UCSD-AML1 (cell line): Measurements from ENCODE around the gene PGS1.
"Not testable (repeated sequence)": the region's sequence is repeated elsewhere in the genome, so short reads cannot be mapped to it uniquely, and the experiment has no call there.

Experiments
- DNase-seq: peaks from one replicate; lab custom pipeline; 2025; ENCODE audit not compliant: unreplicated experiment; lab: John Stamatoyannopoulos, UW

Gene PGS1

DNA sequence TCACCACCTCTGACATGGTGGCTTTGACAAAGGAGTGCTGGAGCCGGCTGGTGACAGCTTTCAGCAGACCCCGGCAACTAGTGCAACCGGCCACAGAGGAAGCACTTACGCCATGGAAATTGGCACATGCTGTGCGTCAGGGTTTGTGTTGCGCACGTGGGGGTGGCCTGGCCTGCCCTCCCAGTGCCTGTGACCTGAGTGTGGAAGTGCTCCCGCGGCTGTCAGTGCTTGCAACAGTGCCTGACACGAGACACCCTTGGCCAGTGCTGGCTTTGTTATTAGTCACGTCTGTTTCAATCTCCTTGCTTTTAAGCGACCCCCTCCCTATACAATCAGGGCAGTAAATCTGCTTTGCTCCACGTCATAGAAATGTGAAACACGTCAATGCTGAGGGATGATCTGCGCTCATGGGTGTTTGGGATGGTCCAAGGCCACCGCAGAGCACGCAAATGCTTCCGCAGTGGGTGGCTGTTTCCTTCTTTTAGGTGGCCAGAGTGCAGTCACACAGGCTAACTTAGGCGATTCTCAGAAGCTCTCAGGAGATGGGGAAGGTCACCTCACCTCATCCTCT lies 64.3 kb downstream of the PGS1 start:
- DNase-seq = peak; percentile 69

DNA sequence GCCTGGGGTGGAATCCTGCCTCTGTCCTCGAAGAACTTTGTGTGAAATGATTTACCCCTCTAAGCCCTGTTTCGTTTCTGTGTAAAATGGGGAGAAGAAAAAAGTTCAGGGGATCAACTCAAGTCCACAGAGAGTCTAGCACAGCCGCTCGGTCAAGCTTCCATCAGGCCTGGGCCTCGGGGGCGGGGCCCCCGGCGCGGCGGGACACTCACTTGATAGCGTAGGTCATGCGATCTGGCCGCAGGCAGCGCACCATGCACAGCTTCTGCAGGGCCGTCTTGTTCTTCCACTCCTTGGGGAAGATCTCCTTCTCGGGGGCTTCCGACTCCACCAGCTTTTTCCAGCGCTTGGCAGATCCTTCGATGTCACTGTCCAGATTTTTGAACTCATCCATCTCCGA lies 65.9 kb downstream of the PGS1 start:
- no peak for DNase-seq

DNA sequence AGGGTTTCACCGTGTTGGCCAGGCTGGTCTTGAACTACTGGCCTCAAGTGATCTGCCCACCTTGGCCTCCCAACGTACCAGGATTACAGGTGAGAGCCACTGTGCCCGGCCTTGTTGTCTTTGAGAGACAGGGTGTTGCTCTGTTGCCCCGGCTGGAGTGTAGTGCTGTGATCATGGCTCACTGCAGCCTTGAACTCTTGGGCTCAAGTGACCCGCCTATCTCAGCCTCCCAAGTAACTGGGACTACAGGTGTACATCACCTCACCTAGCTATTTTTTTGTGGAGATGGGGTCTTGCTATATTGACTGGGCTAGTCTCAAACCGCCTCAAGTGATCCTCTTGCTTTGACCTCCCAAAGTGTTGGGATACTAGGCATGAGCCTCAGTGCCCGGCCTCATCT lies 68.4 kb downstream of the PGS1 start:
- no peak for DNase-seq

DNA sequence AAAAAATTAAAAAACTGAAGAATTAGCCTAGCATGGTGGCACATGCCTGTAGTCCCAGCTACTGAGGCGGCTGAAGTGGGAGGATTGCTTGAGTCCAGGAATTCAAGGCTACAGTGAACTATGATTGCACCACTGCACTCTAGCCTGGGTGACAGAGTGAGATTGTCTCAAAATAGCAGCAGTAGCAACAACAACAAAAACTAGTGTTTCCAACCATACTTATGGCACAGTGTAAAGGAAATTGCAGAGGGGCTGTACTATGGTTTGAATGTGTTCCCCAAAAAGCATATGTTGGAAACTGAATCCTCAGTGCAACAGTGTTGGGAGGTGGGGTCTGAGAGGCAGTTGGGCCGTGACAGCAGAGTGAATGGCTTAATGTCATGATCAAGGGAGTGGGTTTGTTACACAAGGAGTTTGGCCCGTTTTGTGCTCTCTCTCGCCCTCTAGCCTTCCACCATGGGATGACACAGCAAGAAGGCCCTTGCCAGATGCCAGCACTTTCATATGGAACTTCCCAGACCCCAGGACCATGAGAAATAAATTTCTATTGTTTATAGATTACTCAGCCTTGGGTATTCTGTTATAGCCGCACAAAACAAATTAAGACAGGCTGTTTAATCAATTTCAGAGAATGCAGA lies 70.0 kb downstream of the PGS1 start:
- no peak for DNase-seq

DNA sequence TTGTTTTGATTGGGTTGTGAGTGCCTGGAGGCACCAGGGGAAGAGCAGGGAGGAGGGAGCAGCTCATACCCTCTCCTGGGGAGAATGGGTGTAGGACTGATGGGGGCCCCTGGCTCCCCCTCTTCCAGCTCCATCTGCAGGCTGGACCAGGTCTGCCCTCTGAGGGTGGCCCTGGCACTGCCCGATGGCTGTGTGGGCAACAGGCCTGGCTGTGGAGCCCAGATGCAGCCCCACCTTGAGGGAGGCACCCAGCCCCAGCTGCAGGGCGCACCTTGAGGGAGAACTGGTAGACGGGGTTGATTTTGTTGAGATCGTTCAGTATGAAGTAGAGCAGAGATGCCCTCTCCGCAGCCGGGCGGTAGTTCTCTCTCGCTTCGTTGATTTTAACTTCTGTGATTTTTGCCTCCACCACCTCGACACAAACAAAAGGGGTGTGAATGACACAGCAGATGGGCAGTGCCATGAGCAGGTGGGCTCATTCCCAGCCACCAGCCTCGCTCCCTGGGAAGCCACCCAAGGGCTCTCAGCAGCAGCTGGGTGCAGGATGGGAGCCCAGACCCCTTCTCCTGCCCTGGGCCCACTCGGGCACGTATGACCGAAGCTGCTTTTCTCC lies 71.6 kb downstream of the PGS1 start:
- DNase-seq = no peak

DNA sequence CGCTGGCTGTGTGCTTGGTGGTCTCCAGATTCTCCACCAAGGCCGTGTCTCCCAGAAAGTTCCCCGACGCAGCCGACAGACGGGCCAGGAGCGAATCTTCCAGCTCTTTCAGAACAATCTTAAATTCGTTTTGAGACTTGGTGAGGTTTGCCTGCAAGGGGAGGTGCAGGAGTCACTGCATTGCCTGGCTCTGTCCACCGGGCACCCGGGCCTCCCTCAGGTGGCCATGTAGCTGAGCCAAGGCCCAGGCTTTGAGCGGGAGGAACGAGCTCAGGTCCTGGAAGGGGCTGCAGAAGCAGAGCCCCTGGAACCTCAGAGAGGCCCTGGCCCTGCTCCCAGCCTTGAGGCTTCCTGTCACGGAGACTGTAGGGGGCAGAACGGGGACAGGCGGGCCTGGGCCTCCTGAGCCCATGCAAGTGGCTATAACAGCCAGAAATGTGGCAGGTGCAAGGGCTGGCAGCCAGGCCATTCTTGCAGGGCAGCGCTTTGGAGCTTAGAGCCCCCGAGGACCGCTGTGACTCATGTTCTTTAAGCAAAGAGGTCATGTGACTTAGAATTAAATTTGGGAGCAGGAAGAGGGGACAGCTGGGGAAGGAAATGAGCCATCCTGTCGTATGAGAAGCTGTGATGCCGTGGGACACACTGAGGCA lies 72.4 kb downstream of the PGS1 start:
- no peak for DNase-seq

DNA sequence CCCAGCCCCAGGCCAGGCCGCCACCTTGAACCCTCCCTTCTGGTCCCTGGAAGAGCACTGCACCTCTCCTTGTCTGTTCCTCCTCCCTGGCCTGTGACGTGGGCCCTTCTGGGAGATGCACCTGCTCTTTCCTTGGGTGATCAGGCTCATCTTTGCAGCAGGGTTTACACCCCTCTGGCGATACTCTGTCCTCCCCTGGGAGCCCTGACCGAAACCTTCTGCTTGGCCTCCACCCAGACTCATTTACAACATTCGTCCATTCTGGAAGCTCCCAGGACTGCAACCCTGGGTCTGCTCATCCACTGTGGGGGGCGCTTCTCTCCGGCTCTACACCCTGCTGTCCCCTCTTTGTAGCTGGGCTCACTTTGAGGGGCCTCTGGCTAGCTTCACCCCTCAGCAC lies 73.3 kb downstream of the PGS1 start:
- DNase-seq = no peak

DNA sequence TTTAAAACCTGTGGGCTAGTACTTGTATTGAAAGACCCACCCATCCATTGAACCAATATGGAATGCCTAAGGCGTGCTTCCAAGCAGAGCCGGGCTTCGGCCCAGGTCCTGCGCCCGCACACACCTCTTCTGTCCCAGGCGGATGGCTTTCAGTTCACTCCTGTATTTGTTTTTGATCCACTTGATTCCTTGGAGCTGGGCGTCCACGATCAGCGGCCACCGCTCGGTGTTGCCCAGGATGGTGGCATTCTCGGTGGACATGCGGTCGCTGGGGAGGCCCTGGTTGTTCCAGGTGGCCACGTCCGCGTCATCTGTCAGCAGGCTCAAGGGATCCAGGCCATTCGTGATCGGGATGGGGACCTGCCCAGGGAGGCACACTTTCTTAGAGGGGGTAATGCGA lies 75.9 kb downstream of the PGS1 start:
- DNase-seq = no peak

DNA sequence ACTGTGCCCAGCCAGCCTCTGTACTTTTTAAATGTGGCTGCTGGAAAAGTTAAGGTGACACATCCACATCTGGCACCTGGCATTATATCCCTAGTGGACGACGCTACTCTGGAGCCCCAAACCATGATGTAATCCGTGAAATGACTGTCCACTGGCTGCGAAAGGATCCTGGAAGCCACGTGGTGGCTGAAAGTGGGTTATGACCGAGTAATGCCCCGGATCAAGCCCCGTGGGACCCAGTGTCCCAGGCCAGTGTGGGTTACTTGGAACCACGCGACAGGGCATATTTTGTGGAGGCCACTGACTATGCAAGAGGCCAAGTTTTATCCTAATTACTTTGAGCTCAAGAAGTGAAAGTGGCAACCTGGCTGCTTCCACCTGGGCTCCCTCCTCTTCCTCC lies 79.6 kb downstream of the PGS1 start:
- no peak for DNase-seq

DNA sequence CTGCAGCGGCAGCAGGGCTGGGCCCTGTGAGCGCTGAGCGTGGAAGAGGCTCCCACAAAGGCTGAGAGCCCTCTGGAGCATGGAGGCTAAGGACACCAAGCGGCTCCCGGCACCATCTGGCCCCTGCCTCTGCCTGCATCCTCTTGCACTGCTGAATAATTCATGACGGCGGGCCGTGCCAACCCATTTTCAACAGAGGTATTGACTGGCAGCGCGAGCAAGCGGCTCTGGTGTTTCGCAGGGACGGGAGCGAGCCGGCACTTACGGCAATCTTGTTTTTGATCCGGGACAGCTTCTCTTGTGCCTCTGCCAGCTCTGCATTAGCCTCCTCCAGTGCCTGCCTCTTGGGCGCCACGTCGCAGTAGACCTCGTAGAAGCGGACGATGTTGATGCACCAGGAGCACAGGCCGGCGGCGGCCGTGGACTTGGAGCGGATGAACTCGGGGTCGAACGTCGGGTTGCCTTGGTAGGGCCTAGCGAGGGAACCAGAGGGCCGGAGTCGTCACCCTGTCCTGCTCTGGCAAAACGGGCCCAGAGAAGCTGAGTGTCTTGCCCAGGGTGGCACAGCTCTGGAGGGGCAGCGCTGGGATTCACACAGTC lies 80.4 kb downstream of the PGS1 start:
- no peak for DNase-seq

DNA sequence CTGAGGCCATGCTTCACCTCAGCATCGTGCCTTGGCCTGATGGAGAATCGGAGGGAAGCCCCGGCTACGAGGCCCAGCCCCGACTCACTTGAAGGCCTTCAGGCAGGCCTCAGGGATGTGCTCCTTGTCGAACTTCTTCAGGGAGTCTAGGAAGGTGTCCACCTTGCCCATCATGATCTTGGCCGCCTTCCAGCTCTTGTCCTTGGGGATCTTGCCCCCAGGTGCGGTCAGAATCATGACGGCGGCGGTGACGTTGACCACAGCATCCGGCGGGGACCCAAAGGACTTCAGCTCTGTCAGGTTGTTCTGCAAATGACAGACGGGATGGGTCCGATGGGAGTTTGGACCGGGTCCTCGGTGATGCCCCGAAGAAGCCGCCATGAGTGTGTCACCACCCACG lies 81.2 kb downstream of the PGS1 start:
- DNase-seq = no peak

DNA sequence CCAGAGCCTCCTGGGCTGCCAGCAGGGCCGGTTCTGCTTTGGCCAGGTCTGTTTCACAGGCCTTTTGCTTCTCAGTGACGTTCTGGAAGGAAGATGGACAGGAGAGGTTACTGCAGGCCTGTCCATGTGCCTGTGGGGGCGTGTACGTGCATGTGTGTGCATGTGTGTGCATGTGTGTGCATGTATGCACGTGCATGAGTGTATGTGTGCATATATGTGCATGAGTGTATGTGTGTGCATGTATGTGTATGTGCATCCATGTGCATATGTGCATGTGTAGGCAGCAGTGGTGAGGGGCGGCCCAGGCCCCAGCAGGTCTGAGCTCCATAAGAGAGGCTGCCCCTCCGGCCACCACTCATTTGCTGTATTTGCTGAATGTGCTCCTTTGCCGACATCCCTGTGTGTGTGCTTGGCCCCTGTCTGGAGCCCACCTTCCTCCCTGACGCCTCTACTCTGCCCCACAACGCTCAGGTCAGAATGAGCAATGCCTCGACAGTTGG lies 81.8 kb downstream of the PGS1 start:
- DNase-seq = no peak

DNA sequence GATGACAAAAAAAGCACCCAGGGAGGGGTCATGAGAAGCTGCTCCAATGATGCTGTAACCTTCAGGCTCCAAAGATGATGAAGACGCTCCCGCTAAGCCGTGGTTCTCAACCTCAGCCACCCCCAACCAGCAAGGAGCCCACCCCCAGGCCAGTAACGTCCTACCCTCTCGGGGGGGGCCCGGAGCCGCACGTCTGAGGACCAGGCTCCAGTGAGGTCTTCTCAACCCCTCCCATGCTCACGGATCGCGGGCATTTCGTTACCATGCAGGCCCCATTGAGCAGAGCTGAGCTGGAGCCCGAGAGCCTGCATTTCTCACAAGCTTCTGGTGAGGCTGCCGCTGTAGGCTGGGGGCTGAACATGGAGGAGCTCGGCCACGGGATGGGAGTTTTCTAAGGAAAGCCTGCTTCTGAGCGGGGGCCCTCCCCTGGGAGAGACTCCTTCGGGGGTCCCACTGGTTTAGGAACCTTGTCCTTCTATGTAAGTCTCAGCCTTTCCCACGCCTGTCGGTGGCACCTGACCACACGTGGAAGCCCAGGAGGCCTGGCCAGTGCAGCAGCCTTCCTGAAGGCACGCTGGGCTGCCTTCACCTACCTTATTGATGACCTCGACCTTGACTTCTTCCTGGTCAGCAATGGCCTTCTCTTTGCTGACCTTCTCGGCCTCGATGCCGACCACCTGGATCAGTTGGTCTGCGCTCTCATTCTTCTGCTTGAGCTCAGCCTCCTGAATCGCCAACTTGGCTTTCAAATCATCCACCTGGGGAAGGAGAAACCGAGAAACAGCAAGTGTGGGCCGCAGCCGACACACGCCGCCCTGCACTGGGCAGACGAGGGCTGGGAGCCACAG lies 82.7 kb downstream of the PGS1 start:
- no peak for DNase-seq

DNA sequence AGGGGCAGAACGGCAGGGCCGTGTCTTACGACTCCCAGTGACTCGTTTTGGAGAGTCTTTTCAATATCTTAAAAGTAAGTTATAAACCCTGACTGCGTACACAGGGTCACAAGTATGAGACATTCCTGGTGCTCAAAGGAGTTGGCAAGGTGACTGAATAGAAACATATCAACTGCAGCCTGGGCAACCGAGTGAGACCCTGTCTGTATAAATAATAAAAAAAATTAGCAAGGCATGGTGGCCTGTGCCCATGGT lies 83.3 kb downstream of the PGS1 start:
- DNase-seq = no peak

DNA sequence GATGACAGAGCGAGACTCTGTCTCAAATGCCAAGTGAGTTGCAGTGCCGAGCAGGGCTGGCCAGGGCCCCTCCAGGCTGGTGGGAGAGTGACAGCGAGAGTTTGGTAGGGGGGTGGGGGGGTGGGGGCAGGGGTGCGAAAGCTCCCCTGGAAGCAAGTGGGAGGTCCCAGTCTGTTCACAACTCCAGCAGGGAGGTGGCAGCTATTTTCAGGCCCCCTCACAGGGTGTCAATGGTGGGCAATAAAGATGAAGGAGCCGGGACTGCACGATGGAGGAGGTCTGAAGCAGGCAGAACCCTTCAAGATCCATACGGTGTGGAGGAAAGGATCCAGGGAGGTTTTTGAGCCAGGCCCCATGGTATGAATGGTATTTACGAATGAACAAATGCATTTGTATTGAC lies 83.7 kb downstream of the PGS1 start:
- no peak for DNase-seq

DNA sequence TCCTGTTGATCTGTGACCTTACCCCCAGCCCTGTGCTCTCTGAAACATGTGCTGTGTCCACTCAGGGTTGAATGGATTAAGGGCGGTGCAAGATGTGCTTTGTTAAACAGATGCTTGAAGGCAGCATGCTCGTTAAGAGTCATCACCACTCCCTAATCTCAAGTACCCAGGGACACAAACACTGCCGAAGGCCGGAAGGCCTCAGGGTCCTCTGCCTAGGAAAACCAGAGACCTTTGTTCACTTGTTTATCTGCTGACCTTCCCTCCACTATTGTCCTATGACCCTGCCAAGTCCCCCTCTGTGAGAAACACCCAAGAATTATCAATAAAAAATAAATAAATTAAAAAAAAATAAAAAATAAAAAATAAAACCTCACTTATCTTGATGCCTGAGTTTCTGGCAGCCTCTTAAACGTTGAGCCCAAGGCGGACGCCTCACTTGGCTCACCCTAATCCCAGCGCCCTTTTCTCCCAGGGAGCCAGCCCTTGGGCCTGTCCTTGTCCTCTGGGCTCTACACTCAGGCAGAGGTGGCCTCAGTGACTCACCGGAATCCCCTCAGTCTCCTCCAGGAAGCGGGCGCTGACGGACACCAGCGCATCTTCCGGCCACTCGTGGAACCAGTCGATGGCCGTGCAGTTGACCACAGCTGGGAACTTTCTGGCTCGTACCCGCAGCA lies 87.8 kb downstream of the PGS1 start:
- DNase-seq = not testable (repeated sequence)

DNA sequence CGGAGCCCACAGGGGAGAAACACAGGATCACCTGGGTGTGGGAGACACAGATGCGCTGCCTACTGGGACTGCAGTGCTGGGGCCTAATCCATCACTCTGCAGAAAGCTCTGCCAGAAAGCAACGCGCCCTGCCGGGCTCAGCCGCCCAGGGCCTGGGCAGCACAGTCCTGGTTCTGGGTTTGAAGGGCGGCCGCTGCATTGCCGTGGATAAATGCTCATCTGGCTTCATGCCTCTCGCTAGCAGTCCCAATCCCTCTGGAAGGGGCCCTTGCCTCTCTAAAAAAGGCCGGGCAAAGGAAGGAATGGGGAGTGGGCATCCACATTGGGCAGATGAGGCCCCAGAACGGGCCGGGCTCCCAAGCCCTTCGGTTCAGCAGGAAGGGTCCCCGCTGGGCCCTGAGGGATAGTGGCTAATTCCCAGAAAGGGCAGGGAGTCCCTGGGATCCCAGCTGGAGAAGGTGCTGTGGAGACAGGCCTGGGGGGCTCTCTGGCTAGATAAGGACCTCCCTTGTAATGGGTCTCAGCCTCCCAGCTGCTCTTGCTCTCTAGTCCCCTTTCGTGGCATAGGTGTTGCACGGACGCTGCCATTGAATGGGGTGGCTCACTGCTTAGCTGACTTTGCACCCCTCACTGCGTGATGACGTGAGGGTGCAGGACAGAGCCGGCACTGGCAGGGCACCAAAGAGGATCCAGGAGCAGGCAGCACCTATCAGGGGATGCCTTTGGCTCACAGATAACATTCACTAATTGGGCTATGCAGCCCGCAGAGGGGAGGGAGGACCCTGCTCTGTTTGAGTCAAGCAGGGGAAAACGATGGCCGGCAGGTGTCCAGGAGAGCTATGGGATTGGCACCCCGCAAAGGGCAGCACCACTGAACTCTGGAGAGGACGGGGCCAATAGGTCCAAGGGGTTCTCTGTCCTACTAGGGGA lies 88.6 kb downstream of the PGS1 start:
- no peak for DNase-seq

DNA sequence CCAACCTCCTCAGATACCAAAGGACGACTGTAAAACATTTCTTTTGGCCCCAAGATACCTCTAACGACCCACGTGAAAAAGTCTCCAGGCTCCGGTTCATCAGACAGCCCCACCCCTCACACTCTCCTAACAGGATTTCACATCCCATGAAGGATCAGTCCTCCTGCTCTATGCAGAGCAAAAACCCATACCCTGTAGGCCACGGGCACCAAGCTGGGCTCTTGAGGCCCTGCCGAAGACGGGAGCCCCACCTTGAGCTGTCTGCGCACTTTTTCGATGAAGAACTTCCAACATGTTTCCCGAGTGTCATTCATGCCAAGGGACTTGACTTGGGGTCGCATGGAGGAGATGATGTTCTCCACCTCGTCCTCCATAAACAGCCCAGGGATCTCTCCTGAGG lies 89.9 kb downstream of the PGS1 start:
- no peak for DNase-seq

DNA sequence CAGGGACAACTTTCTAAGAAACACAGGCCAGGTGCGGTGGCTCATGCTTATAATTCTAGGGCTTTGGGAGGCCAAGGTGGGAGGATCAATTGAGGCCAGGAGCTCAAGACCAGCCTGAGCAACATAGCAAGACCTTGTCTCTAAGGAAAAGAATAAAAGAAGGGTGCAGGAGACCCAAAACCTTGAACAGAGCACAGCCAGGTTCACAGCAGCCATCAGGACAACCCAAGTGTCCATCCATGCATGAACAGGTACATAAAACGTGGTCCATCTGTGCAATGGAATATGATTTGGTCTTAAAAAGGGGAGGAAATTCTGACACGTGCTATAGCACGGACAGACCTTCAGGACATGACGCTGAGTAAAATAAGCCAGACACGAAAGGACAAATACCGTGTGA lies 91.0 kb downstream of the PGS1 start:
- no peak for DNase-seq

DNA sequence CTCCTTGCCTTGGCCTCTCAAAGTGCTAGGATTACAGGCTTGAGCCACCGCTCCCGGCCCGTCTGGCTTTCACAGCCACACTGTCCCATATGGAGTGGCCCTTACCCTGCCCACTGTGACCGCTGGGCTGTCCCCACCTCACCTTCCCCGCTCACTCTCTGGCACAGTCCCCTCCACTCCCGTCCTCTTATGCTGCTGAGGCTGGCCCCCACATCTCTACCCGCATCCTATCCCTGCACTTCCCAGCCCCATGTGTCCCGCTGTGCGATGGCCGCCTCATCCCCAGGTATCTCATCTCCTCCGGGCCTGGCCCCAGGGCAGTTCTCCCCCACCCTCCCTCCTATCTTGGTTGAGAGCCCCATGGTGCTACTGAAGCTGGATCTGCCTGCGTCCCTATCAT lies 93.2 kb downstream of the PGS1 start:
- DNase-seq = no peak
